Lower lobe of right lung (tissue), 2 donors: ENCODE measurements around the gene YPEL1. TPM values are rescaled to one million over a fixed set of nuclear protein-coding genes. Genes with fewer than 3 reads are reported as not detected.
A peak's percentile ranks its signal among the peaks of the same experiment; 100 is the strongest.

Experiments
- ATAC-seq, 2 donors: fragments of 200-7000 bp; cut with Tn5 transposase; one replicate each; pipeline ENCODE4 v1.9.1; 2020 to 2022; ENCODE audit warnings: mild to moderate bottlenecking in 2 of 2, moderate library complexity in 2 of 2
- DNase-seq: peaks from one replicate; pipeline ENCODE4 v3.0.0-alpha.2; 2020
- H3K27ac ChIP-seq: fragments of 200-600 bp; one replicate; pipeline ENCODE4 v1.8.0; 2022
- H3K27me3 ChIP-seq: fragments of 200-600 bp; one replicate; pipeline ENCODE4 v1.8.0; 2022; ENCODE audit warnings: low read depth
- H3K36me3 ChIP-seq: fragments of 200-600 bp; one replicate; pipeline ENCODE4 v1.8.0; 2022; ENCODE audit warnings: mild to moderate bottlenecking
- H3K4me1 ChIP-seq: fragments of 200-600 bp; one replicate; pipeline ENCODE4 v1.8.0; 2022
- H3K4me3 ChIP-seq: fragments of 200-600 bp; one replicate; pipeline ENCODE4 v1.8.0; 2022; ENCODE audit warnings: mild to moderate bottlenecking
- H3K9me3 ChIP-seq: fragments of 200-600 bp; one replicate; pipeline ENCODE4 v1.8.0; 2022
- intact Hi-C: fragments of 100-400 bp; cut with DNase I; formaldehyde crosslinking; loops from one replicate; pipeline ENCODE4 v1.11.0; 2022
- total RNA-seq: library from RNA; stranded (reverse); fragmentation: NEBNext Ultra II Directional; extraction: Animal tissue kit (Norgen Biotek cat#: 25700); gene quantifications from one replicate; pipeline ENCODE4 v1.2.1, GENCODE V29; 2021
- TF ChIP-seq, protein P1 (sequence below): fragments of 200-600 bp; IDR thresholded peaks from one replicate; pipeline ENCODE4 v1.8.0; 2022; ENCODE audit warnings: antibody characterized with exemption, mild to moderate bottlenecking
- donor health status: DM: no; HTN: yes; CAD: no; lungs with severe emphysema.

Gene YPEL1
- total RNA-seq, 1 donor from 2014 or later = 7.6 TPM

DNA sequence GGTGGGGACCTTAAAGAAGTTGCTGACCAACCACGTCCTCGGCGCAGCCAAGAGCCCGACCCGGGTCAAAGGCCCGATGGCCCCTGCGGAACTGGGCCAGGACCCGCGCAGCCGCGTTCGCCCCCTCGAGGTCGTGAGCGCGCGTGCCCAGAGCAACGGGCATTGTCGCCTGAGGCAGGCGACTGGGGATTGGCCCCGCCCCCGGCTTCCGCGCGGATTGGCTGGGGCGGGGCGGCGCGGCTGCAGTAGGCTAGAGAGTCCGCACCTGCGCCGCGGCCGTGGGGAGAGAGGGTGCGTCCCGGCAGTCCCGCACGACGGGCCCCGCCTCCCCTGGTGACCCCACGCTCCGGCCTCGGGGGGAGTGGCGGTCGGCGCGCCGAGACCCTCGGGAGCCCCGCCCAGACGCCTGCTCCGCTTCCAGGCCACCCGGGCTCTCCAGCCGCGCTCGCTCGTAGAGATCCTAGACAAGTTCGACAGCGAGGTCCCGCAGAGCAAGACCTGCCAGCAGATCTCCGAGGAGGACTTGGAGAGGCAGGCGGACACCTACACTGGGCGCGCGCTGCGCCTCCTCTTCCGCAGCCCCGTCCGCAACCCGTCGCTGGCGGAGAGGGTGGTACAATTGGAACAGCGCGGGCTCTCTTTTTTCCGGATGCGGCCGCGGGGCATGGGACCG, 78.1 kb downstream of the YPEL1 start:
- no peaks in the 10 kb centered on the region for H3K9me3 ChIP-seq
- intact Hi-C loops = no loop called here
- H3K4me1 ChIP-seq = peaks cover 16% of the 10 kb centered on the region
- H3K27ac ChIP-seq = peak overlapping the region; percentile 56
- H3K4me3 ChIP-seq = peak overlapping the region; percentile 76
- DNase-seq (peak; percentile 91), ATAC-seq (peak; percentile 93 to 97)
- H3K27me3 ChIP-seq = no peaks in the 10 kb centered on the region
- TF ChIP-seq, protein P1, sequence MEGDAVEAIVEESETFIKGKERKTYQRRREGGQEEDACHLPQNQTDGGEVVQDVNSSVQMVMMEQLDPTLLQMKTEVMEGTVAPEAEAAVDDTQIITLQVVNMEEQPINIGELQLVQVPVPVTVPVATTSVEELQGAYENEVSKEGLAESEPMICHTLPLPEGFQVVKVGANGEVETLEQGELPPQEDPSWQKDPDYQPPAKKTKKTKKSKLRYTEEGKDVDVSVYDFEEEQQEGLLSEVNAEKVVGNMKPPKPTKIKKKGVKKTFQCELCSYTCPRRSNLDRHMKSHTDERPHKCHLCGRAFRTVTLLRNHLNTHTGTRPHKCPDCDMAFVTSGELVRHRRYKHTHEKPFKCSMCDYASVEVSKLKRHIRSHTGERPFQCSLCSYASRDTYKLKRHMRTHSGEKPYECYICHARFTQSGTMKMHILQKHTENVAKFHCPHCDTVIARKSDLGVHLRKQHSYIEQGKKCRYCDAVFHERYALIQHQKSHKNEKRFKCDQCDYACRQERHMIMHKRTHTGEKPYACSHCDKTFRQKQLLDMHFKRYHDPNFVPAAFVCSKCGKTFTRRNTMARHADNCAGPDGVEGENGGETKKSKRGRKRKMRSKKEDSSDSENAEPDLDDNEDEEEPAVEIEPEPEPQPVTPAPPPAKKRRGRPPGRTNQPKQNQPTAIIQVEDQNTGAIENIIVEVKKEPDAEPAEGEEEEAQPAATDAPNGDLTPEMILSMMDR = peak; percentile 36
- H3K36me3 ChIP-seq = no peaks in the 10 kb centered on the region

DNA sequence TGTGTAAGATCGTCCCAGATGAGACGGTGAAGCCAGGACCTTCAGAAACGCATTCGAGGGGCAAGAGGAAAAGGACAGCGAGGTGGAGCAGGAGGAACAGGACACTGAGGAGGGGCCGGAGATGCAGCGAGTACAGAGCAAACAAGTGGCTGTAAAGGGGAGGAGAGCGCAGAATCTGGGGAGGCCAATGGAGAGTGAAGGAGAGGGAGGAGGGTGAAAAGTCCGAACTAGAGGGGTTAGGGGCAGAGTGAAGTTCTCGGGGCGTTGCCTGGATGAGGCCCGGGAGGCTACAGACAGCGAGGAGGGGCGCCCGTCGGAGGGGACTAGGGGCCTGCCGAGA, 78.6 kb downstream of the YPEL1 start:
- no peak for DNase-seq
- intact Hi-C loops = no loop called here
- Histone ChIP-seq H3K9me3 (no peaks in the 10 kb centered on the region), H3K27me3 (no peaks in the 10 kb centered on the region), H3K27ac (peak overlapping the region; percentile 56), H3K36me3 (no peaks in the 10 kb centered on the region), H3K4me1 (peaks cover 20% of the 10 kb centered on the region), H3K4me3 (peak overlapping the region; percentile 76)
- TF ChIP-seq, protein P1 = no peak
- no peak for ATAC-seq

DNA sequence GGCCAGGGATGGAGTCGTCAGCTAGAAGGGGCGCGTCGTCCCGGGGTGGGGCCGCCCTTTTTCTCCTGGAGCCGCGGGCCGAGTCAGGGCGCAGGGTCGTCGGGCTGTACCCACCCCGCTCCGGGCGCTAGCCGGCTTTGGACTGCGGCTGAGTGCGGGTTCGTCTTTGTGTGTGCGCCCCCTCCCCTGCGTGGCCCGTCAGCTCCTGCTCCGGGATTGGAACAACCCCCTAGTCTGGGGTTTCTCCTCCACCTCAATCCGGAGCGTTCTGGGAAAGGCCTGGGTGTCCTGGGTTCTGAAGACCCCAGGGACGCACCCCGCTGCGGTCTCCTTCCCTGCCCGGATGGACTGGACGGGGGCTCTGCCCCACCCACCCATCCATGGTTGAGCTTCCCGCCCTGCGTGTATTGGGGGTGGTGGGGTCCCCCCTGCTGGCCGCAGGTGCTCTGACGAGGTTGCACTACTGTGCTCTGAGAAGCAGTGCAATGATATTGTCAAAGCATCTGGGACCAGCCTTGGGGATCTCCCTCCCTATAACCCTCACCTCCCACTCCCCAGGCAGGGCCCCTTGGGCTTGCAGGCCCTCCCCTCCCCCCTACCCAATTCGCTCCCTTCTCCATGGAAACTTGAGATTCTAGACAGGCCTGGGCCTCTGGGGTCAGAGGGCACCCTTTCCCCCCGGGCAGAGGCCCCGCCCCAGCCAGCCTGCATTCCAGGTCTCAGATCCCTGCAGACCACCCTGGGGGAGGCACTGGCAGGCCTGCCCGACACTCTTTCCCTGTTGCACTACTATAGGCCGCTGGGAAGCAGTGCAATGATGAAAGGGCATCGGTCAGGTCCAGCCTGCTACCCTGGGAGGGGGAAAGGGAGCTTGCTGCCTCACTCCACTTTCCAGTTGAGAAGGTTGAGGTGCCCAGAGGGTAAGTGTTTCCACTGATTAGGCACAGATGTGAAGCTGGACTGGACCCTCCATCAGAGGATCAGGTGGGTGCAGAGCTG, 82.7 kb downstream of the YPEL1 start:
- intact Hi-C loops = no loop called here
- no peaks in the 10 kb centered on the region for H3K27me3 ChIP-seq
- peak overlapping the region; percentile 72 for H3K4me3 ChIP-seq
- TF ChIP-seq, protein P1 = no peak
- H3K4me1 ChIP-seq = peaks cover 28% of the 10 kb centered on the region
- peak overlapping the region; percentile 6 for H3K27ac ChIP-seq
- peaks cover 14% of the 10 kb centered on the region for H3K36me3 ChIP-seq
- ATAC-seq (no peak), DNase-seq (no peak)
- H3K9me3 ChIP-seq = no peaks in the 10 kb centered on the region

DNA sequence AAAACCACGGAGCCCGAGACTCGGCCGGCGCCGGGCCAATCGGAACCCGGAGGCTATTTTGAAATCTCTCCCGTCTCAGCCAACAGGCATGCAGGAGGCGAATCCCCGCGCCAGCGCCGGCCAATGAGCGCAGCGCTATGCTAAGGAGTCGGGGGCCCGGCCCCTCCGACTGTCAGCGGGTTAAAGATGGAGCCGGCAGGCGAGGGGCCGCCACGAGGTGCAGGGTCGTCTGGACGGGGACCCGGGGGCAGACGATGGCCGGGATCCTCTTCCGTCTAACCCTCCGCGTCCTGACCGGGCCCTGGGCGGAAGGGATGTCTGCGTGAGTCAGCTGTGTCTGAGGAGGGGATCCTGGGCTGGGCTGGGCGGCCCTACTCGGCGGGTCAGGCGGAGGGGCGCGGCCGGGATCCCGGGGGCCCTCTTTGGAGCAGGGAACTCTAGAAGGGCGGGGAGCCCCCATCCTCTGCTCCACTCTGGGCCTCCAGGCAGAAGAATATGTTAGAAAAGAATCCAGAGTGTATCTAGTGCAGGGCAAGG, 83.5 kb downstream of the YPEL1 start:
- Histone ChIP-seq H3K27ac (peak overlapping the region; percentile 6), H3K27me3 (no peaks in the 10 kb centered on the region), H3K4me3 (peak overlapping the region; percentile 72), H3K9me3 (no peaks in the 10 kb centered on the region), H3K36me3 (peaks cover 14% of the 10 kb centered on the region), H3K4me1 (peaks cover 20% of the 10 kb centered on the region)
- peak; percentile 92 to 96 for ATAC-seq
- peak; percentile 91 for DNase-seq
- TF ChIP-seq, protein P1 = no peak
- intact Hi-C loops = no loop called here

DNA sequence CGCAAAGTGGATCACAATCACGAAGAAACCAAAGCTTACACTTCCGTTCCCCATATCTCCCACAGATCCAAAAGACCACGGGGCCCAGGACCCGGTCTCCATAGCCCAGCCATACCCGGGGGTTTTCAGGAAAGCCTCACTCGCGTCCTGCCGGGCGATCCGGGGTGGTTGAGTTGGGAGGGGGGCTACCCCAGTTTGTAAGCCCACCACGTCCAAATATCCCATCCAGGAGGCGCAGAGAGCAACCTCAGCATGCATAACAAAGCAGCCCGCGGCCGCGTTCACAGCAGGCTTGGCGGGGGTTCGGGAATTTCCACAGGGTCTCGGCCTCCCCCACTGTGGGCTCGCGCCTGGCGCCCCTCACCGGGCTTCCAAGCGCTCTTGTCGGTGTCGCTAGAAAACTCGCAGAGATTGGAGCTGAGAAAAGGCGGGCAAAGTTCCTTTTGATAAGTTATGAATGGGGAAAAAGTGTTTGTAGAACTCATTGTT, 84.0 kb downstream of the YPEL1 start:
- no peak overlapping the region for H3K27ac ChIP-seq
- peak overlapping the region; percentile 72 for H3K4me3 ChIP-seq
- intact Hi-C loops = no loop called here
- ATAC-seq (peak in 1 of 2 donors; percentile 29), DNase-seq (no peak)
- peaks cover 23% of the 10 kb centered on the region for H3K4me1 ChIP-seq
- H3K9me3 ChIP-seq = no peaks in the 10 kb centered on the region
- H3K27me3 ChIP-seq = no peaks in the 10 kb centered on the region
- TF ChIP-seq, protein P1 = no peak
- H3K36me3 ChIP-seq = peaks cover 14% of the 10 kb centered on the region
